ENCODE measurements around the gene PGAP6. TPM values are rescaled to one million over a fixed set of nuclear protein-coding genes. Genes with fewer than 3 reads are reported as not detected.

Gene PGAP6
- total and polyA plus RNA-seq, 9 of the 15 experiments (the other 6 are each of a cell fraction or from before 2014, with no cell fraction given): 0.45 to 50.2 (median 39.3) TPM

DNA sequence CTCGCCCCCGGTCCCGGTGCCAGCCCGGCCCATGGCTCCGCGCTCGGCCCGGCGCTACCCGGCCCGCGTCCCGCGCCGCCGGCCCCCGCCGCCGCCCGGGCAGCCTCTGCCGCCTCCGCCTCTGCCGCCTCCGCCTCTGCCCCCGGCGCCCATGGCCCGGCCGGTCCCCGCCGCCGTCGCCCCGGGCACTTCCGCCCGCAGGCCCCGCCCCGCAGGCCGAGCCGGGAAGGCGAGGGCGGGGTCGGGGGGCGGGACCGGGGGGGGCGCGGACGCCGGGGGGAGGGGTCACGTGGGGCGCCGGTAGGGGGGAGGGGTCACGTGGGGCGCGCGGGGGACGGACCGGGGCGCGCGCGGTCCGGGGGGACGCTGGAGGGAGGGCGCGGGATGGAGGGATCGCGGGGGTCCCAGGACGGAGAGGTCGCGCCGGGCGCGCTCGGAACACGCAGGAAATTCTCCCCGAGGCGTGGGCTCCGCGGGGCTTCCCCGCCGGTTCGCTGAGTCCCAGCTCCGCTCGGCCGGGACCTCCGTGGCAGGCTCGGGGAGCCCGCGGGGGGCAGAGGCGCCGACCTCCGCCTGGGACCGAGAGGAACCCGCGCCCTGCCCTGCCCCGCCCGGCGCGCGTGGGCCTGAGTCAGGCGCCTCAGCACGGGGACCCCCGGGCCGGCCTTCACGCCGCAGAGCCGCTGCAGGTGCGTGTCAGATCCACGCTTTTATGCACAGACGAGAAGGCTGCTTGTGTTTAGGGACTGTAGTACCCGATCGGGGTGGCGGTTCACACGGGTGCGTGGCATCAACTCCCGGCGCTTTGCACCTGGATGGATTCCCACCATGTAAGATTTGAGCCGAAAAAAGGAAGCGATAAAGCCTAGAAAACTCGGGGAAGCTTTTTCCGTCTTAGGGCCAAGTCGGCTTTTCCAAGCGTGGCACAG is at the start of gene PGAP6 (continued):
- TF ChIP-seq PCBP1 (IDR thresholded peaks at IDR 0.05; ENCODE audit: low read depth, low read length, poor library complexity, severe bottlenecking) (peak; percentile 86), HDAC1 (IDR thresholded peaks at IDR 0.05) (peak in 1 of 2 experiments; percentile 42; a peak in 1 of 4 replicates), POLR2B (IDR thresholded peaks at IDR 0.05; ENCODE audit: low read depth, partially characterized antibody) (peak; percentile 21), TARDBP (IDR thresholded peaks at IDR 0.05) (peak; percentile 57; the same call in 1 of the 2 replicates), ELF1 (tag; IDR thresholded peaks at IDR 0.05) (peak; percentile 88), YY1 (IDR thresholded peaks at IDR 0.05; ENCODE audit: borderline replicate concordance in 1 of 3, control insufficient read depth in 1 of 3, extremely low read depth in 1 of 3, insufficient read depth in 3 of 3, insufficient read length in 1 of 3, insufficient replicate concordance in 2 of 3, low read depth in 1 of 3, low read length in 2 of 3) (peak in 2 of 3 experiments; percentile 53 to 78), L3MBTL2 (IDR thresholded peaks at IDR 0.05) (peak; percentile 41; the same call in 1 of the 2 replicates)
- TF ChIP-seq, protein P1, sequence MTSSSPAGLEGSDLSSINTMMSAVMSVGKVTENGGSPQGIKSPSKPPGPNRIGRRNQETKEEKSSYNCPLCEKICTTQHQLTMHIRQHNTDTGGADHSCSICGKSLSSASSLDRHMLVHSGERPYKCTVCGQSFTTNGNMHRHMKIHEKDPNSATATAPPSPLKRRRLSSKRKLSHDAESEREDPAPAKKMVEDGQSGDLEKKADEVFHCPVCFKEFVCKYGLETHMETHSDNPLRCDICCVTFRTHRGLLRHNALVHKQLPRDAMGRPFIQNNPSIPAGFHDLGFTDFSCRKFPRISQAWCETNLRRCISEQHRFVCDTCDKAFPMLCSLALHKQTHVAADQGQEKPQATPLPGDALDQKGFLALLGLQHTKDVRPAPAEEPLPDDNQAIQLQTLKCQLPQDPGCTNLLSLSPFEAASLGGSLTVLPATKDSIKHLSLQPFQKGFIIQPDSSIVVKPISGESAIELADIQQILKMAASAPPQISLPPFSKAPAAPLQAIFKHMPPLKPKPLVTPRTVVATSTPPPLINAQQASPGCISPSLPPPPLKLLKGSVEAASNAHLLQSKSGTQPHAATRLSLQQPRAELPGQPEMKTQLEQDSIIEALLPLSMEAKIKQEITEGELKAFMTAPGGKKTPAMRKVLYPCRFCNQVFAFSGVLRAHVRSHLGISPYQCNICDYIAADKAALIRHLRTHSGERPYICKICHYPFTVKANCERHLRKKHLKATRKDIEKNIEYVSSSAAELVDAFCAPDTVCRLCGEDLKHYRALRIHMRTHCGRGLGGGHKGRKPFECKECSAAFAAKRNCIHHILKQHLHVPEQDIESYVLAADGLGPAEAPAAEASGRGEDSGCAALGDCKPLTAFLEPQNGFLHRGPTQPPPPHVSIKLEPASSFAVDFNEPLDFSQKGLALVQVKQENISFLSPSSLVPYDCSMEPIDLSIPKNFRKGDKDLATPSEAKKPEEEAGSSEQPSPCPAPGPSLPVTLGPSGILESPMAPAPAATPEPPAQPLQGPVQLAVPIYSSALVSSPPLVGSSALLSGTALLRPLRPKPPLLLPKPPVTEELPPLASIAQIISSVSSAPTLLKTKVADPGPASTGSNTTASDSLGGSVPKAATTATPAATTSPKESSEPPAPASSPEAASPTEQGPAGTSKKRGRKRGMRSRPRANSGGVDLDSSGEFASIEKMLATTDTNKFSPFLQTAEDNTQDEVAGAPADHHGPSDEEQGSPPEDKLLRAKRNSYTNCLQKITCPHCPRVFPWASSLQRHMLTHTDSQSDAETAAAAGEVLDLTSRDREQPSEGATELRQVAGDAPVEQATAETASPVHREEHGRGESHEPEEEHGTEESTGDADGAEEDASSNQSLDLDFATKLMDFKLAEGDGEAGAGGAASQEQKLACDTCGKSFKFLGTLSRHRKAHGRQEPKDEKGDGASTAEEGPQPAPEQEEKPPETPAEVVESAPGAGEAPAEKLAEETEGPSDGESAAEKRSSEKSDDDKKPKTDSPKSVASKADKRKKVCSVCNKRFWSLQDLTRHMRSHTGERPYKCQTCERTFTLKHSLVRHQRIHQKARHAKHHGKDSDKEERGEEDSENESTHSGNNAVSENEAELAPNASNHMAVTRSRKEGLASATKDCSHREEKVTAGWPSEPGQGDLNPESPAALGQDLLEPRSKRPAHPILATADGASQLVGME (CRISPR knock-in tag; IDR thresholded peaks at IDR 0.05): no peak
- TF ChIP-seq, protein P2, sequence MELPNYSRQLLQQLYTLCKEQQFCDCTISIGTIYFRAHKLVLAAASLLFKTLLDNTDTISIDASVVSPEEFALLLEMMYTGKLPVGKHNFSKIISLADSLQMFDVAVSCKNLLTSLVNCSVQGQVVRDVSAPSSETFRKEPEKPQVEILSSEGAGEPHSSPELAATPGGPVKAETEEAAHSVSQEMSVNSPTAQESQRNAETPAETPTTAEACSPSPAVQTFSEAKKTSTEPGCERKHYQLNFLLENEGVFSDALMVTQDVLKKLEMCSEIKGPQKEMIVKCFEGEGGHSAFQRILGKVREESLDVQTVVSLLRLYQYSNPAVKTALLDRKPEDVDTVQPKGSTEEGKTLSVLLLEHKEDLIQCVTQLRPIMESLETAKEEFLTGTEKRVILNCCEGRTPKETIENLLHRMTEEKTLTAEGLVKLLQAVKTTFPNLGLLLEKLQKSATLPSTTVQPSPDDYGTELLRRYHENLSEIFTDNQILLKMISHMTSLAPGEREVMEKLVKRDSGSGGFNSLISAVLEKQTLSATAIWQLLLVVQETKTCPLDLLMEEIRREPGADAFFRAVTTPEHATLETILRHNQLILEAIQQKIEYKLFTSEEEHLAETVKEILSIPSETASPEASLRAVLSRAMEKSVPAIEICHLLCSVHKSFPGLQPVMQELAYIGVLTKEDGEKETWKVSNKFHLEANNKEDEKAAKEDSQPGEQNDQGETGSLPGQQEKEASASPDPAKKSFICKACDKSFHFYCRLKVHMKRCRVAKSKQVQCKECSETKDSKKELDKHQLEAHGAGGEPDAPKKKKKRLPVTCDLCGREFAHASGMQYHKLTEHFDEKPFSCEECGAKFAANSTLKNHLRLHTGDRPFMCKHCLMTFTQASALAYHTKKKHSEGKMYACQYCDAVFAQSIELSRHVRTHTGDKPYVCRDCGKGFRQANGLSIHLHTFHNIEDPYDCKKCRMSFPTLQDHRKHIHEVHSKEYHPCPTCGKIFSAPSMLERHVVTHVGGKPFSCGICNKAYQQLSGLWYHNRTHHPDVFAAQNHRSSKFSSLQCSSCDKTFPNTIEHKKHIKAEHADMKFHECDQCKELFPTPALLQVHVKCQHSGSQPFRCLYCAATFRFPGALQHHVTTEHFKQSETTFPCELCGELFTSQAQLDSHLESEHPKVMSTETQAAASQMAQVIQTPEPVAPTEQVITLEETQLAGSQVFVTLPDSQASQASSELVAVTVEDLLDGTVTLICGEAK (IDR thresholded peaks at IDR 0.05): 0 out of 2 replicates have a peak, but pooled peaks have one; percentile 29
- TF ChIP-seq, protein P2 (CRISPR knock-in tag; IDR thresholded peaks at IDR 0.05): no peak

Measured in K562 (cell line).